ENCODE data around the gene MAN1A1.

Gene MAN1A1

DNA sequence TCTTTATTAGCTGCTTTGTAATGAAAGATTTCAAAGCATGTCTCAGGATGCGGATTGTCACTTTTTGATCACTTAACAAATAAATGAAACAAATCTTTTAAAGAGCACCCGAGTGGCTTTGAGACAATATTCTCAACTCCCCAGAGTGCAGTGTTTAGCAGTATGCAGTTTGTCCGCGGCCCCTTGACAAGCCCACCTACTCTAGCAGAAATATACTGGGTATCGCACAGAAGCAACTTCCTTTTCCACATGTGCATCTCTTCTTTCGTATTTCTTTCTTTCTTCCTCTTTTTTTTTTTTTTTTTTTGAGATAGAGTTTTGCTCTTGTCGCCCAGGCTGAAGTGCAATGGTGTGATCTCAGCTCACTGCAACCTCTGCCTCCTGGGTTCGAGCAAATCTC lies 186.6 kb downstream of the MAN1A1 start:
- Histone ChIP-seq H3K36me3 (replicated peaks; ENCODE audit: insufficient read depth, low read length) (no peaks in the 10 kb centered on the region), H3K27me3 (replicated peaks; ENCODE audit: insufficient read depth, low read length) (no peaks in the 10 kb centered on the region), H3K79me2 (ENCODE audit: low read length) (no peaks in the 10 kb centered on the region), H3K9me2 (replicated peaks; ENCODE audit: insufficient read depth, low read length) (no peaks in the 10 kb centered on the region), H3K4me2 (ENCODE audit: low read depth, low read length) (no peak overlapping the region), H3K9ac (ENCODE audit: low read length) (no peak overlapping the region), H2AFZ (ENCODE audit: low read length) (no peak overlapping the region), H3K4me1 (ENCODE audit: low read length) (peaks cover 13% of the 10 kb centered on the region), H3K27ac (ENCODE audit: low read length) (no peak overlapping the region), H3K4me3 (ENCODE audit: low read length) (no peak overlapping the region), H3F3A (ENCODE audit: insufficient read depth, low read length) (no peaks in the 10 kb centered on the region), H4K20me1 (ENCODE audit: insufficient read depth, low read length) (no peaks in the 10 kb centered on the region), H3K9me3 (replicated peaks; ENCODE audit: insufficient read depth, low read length) (no peaks in the 10 kb centered on the region)
- no peak for DNase-seq
- TF ChIP-seq EZH2phosphoT487 (IDR thresholded peaks at IDR 0.05; ENCODE audit: low read length) (no peak), EZH2 (optimal IDR thresholded peaks at IDR 0.05; ENCODE audit: low read depth, low read length) (no peak)
- TF ChIP-seq, protein P1, sequence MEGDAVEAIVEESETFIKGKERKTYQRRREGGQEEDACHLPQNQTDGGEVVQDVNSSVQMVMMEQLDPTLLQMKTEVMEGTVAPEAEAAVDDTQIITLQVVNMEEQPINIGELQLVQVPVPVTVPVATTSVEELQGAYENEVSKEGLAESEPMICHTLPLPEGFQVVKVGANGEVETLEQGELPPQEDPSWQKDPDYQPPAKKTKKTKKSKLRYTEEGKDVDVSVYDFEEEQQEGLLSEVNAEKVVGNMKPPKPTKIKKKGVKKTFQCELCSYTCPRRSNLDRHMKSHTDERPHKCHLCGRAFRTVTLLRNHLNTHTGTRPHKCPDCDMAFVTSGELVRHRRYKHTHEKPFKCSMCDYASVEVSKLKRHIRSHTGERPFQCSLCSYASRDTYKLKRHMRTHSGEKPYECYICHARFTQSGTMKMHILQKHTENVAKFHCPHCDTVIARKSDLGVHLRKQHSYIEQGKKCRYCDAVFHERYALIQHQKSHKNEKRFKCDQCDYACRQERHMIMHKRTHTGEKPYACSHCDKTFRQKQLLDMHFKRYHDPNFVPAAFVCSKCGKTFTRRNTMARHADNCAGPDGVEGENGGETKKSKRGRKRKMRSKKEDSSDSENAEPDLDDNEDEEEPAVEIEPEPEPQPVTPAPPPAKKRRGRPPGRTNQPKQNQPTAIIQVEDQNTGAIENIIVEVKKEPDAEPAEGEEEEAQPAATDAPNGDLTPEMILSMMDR (IDR thresholded peaks at IDR 0.05; ENCODE audit: low read length) = no peak

DNA sequence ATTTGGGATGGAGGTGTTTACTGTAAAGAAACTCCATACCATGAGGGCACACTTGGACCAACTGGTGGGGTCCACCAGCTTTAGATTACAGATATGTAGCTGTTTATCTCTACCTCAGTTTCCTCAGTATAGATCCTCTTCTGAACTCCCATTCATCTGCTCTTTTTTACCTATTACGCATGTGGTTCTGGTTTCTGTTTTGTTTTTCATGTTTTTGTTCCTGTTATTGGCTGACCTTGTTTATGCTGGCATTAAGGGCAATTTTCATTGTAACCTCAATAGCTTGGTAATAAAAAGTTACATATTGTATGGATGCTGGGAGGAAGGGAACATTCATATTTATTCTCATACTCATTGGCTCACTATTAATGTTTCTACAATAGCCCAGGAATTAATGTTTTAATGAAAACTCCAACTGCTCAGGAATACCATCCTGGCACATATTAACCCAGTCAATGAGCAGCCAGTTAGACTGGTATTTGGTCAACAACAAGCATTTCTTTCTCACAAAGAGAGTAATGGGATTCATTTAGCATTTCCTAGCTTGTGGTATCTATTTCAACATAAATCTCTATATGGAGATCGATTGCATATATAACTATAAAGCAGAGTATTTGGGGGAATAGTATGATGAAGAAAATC lies 187.3 kb downstream of the MAN1A1 start:
- H3K9me3 ChIP-seq (replicated peaks; ENCODE audit: insufficient read depth, low read length) = no peaks in the 10 kb centered on the region
- no peak overlapping the region for H3K27ac ChIP-seq (ENCODE audit: low read length)
- 0 out of 2 replicates have a peak overlapping the region, but pooled peaks have one; percentile 36 for H2AFZ ChIP-seq (ENCODE audit: low read length)
- H3K4me2 ChIP-seq (ENCODE audit: low read depth, low read length) = peak overlapping the region; percentile 26; the same call in 1 of the 2 replicates
- no peaks in the 10 kb centered on the region for H3K27me3 ChIP-seq (replicated peaks; ENCODE audit: insufficient read depth, low read length)
- H3K79me2 ChIP-seq (ENCODE audit: low read length) = no peaks in the 10 kb centered on the region
- TF ChIP-seq EZH2phosphoT487 (IDR thresholded peaks at IDR 0.05; ENCODE audit: low read length) (no peak), EZH2 (optimal IDR thresholded peaks at IDR 0.05; ENCODE audit: low read depth, low read length) (no peak)
- TF ChIP-seq, protein P1 (IDR thresholded peaks at IDR 0.05; ENCODE audit: low read length) = no peak
- H3K4me3 ChIP-seq (ENCODE audit: low read length) = no peak overlapping the region
- DNase-seq = no peak
- H3K9me2 ChIP-seq (replicated peaks; ENCODE audit: insufficient read depth, low read length) = no peaks in the 10 kb centered on the region
- no peaks in the 10 kb centered on the region for H3K36me3 ChIP-seq (replicated peaks; ENCODE audit: insufficient read depth, low read length)
- H3K9ac ChIP-seq (ENCODE audit: low read length) = no peak overlapping the region
- peaks cover 13% of the 10 kb centered on the region for H3K4me1 ChIP-seq (ENCODE audit: low read length)
- no peaks in the 10 kb centered on the region for H4K20me1 ChIP-seq (ENCODE audit: insufficient read depth, low read length)
- H3F3A ChIP-seq (ENCODE audit: insufficient read depth, low read length) = no peaks in the 10 kb centered on the region

DNA sequence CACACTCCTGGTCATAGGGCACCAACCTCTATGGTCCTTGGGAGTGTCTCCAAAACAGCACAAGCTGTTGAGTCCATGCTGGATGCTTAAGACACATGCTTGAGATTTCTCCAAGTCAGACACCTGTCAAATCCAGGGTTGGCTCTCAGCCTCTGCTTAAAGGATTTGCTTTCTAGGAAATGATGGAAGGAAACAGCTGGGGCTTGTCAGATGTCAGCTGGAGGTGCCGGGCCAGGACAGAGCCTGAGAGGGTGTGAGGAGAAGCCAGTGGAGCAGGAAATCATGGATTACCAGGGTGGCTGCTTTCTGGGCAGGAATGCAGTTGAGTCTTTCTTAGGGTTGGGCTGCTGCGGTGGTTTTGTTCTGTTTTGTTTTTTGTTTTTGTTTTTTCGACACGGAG lies 188.1 kb downstream of the MAN1A1 start:
- Histone ChIP-seq H3K79me2 (ENCODE audit: low read length) (no peaks in the 10 kb centered on the region), H3K9ac (ENCODE audit: low read length) (no peak overlapping the region), H3K27ac (ENCODE audit: low read length) (no peak overlapping the region), H3K9me2 (replicated peaks; ENCODE audit: insufficient read depth, low read length) (no peaks in the 10 kb centered on the region), H3K9me3 (replicated peaks; ENCODE audit: insufficient read depth, low read length) (no peaks in the 10 kb centered on the region), H3K27me3 (replicated peaks; ENCODE audit: insufficient read depth, low read length) (no peaks in the 10 kb centered on the region), H3K4me3 (ENCODE audit: low read length) (no peak overlapping the region), H2AFZ (ENCODE audit: low read length) (no peak overlapping the region), H3K36me3 (replicated peaks; ENCODE audit: insufficient read depth, low read length) (no peaks in the 10 kb centered on the region), H3F3A (ENCODE audit: insufficient read depth, low read length) (no peaks in the 10 kb centered on the region), H3K4me1 (ENCODE audit: low read length) (peaks cover 11% of the 10 kb centered on the region), H4K20me1 (ENCODE audit: insufficient read depth, low read length) (no peaks in the 10 kb centered on the region), H3K4me2 (ENCODE audit: low read depth, low read length) (no peak overlapping the region)
- DNase-seq = no peak
- TF ChIP-seq EZH2 (optimal IDR thresholded peaks at IDR 0.05; ENCODE audit: low read depth, low read length) = no peak
- no peak for TF ChIP-seq EZH2phosphoT487 (IDR thresholded peaks at IDR 0.05; ENCODE audit: low read length)
- TF ChIP-seq, protein P1 (IDR thresholded peaks at IDR 0.05; ENCODE audit: low read length) = no peak

Data from MM.1S (cell line).